Effector CD8-positive, alpha-beta T cell (primary cell): Measurements from ENCODE around the gene PRR36.

Experiments used
- DNase-seq: peaks from one replicate; lab custom pipeline; 2025; lab: John Stamatoyannopoulos, UW

PRR36 gene

DNA sequence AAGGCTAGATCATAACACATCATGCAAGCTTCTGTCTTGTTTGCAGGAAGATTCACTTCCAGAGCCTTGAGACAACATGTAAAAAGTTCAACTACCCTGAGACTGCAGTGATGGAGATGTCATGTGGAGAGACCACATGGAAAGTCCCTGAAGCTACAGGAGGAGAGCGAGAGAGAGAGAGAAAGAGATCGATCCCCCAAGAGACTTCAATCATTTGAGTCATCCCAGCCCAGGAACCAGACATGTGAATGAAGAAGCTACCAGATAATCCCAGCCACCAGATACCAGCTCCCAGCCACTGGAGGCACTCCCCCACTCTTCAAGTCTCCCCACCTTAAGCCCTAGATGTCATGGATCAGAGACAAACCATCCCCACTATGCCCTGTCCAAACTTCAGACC, 54.9 kb downstream of the PRR36 start:
- no peak for DNase-seq

GRCh38 chr19:7818806-7819205, 55.4 kb downstream of the PRR36 start:
- DNase-seq: no peak
